ENCODE data around the gene LIMA1.

The LIMA1 gene

GRCh38 chr12:50240096-50240791, 43.1 kb downstream of the LIMA1 start:
- ATAC-seq: no peak
- TF ChIP-seq GLIS3 (CRISPR knock-in tag; IDR thresholded peaks at IDR 0.05) (no peak), ARNTL (CRISPR knock-in tag; IDR thresholded peaks at IDR 0.05; ENCODE audit: borderline replicate concordance, low read depth) (no peak), ISL1 (CRISPR knock-in tag; IDR thresholded peaks at IDR 0.05) (no peak), BACH2 (CRISPR knock-in tag; IDR thresholded peaks at IDR 0.05; ENCODE audit: borderline replicate concordance) (no peak), ZFP3 (CRISPR knock-in tag; IDR thresholded peaks at IDR 0.05) (no peak), PPARA (CRISPR knock-in tag; IDR thresholded peaks at IDR 0.05; ENCODE audit: borderline replicate concordance) (no peak), TCF4 (CRISPR knock-in tag; IDR thresholded peaks at IDR 0.05; ENCODE audit: borderline replicate concordance) (no peak), ZFP30 (CRISPR knock-in tag; IDR thresholded peaks at IDR 0.05) (no peak), ZNF8 (CRISPR knock-in tag; IDR thresholded peaks at IDR 0.05) (no peak), SNAI2 (CRISPR knock-in tag; IDR thresholded peaks at IDR 0.05) (no peak), OSR1 (CRISPR knock-in tag; IDR thresholded peaks at IDR 0.05) (no peak), TOX (CRISPR knock-in tag; IDR thresholded peaks at IDR 0.05; ENCODE audit: borderline replicate concordance) (no peak), RARB (CRISPR knock-in tag; IDR thresholded peaks at IDR 0.05) (no peak), TSHZ2 (CRISPR knock-in tag; IDR thresholded peaks at IDR 0.05) (no peak), ZNF565 (CRISPR knock-in tag; conservative IDR thresholded peaks at IDR 0.05; ENCODE audit: low read depth) (no peak)
- TF ChIP-seq, protein P1, sequence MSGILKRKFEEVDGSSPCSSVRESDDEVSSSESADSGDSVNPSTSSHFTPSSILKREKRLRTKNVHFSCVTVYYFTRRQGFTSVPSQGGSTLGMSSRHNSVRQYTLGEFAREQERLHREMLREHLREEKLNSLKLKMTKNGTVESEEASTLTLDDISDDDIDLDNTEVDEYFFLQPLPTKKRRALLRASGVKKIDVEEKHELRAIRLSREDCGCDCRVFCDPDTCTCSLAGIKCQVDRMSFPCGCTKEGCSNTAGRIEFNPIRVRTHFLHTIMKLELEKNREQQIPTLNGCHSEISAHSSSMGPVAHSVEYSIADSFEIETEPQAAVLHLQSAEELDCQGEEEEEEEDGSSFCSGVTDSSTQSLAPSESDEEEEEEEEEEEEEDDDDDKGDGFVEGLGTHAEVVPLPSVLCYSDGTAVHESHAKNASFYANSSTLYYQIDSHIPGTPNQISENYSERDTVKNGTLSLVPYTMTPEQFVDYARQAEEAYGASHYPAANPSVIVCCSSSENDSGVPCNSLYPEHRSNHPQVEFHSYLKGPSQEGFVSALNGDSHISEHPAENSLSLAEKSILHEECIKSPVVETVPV (CRISPR knock-in tag; IDR thresholded peaks at IDR 0.05): no peak
- TF ChIP-seq, protein P2, sequence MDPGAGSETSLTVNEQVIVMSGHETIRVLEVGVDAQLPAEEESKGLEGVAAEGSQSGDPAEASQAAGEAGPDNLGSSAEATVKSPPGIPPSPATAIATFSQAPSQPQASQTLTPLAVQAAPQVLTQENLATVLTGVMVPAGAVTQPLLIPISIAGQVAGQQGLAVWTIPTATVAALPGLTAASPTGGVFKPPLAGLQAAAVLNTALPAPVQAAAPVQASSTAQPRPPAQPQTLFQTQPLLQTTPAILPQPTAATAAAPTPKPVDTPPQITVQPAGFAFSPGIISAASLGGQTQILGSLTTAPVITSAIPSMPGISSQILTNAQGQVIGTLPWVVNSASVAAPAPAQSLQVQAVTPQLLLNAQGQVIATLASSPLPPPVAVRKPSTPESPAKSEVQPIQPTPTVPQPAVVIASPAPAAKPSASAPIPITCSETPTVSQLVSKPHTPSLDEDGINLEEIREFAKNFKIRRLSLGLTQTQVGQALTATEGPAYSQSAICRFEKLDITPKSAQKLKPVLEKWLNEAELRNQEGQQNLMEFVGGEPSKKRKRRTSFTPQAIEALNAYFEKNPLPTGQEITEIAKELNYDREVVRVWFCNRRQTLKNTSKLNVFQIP (CRISPR knock-in tag; IDR thresholded peaks at IDR 0.05; ENCODE audit: borderline replicate concordance, low read depth): no peak
- TF ChIP-seq, protein P3, sequence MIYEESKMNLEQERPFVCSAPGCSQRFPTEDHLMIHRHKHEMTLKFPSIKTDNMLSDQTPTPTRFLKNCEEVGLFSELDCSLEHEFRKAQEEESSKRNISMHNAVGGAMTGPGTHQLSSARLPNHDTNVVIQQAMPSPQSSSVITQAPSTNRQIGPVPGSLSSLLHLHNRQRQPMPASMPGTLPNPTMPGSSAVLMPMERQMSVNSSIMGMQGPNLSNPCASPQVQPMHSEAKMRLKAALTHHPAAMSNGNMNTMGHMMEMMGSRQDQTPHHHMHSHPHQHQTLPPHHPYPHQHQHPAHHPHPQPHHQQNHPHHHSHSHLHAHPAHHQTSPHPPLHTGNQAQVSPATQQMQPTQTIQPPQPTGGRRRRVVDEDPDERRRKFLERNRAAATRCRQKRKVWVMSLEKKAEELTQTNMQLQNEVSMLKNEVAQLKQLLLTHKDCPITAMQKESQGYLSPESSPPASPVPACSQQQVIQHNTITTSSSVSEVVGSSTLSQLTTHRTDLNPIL (CRISPR knock-in tag; IDR thresholded peaks at IDR 0.05; ENCODE audit: low read depth): no peak

DNA sequence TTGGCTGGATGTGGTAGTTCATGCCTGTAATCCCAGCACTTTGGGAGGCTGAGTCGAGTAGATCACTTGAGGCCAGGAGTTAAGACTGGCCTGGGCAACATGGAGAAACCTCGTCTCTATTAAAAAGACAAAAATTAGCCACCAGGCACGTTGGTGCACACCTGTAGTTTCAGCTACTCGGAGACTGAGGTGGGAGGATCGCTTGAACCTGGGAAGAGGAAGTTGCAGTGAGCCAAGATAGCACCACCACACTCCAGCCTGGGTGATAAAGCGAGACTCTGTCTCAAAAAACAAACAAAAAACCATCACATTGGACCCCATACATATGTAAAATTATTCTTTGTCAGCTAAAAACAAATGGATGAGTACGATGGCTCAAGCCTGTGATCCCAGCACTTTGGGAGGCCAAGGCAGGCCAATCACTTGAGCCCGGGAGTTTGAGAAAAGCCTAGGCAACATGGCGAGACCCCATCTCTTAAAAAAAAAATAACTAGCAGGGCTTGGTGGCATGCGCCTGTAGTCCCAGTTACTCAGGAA, 43.9 kb downstream of the LIMA1 start:
- no peak for ATAC-seq
- no peak for TF ChIP-seq CSDC2 (CRISPR knock-in tag; IDR thresholded peaks at IDR 0.05)
- TF ChIP-seq, protein P1 (CRISPR knock-in tag; IDR thresholded peaks at IDR 0.05): no peak
- TF ChIP-seq ZC3H10 (CRISPR knock-in tag; IDR thresholded peaks at IDR 0.05): no peak
- no peak for TF ChIP-seq TOX (CRISPR knock-in tag; IDR thresholded peaks at IDR 0.05; ENCODE audit: borderline replicate concordance)
- no peak for TF ChIP-seq GLIS3 (CRISPR knock-in tag; IDR thresholded peaks at IDR 0.05)
- TF ChIP-seq ZNF70 (CRISPR knock-in tag; IDR thresholded peaks at IDR 0.05): no peak
- no peak for TF ChIP-seq OSR1 (CRISPR knock-in tag; IDR thresholded peaks at IDR 0.05)
- TF ChIP-seq, protein P2 (CRISPR knock-in tag; IDR thresholded peaks at IDR 0.05; ENCODE audit: borderline replicate concordance, low read depth): no peak
- no peak for TF ChIP-seq ISL1 (CRISPR knock-in tag; IDR thresholded peaks at IDR 0.05)
- TF ChIP-seq, protein P3 (CRISPR knock-in tag; IDR thresholded peaks at IDR 0.05; ENCODE audit: low read depth): no peak
- no peak for TF ChIP-seq TSHZ2 (CRISPR knock-in tag; IDR thresholded peaks at IDR 0.05)
